Measurements from ENCODE around the gene ABCC8.

Gene ABCC8

DNA sequence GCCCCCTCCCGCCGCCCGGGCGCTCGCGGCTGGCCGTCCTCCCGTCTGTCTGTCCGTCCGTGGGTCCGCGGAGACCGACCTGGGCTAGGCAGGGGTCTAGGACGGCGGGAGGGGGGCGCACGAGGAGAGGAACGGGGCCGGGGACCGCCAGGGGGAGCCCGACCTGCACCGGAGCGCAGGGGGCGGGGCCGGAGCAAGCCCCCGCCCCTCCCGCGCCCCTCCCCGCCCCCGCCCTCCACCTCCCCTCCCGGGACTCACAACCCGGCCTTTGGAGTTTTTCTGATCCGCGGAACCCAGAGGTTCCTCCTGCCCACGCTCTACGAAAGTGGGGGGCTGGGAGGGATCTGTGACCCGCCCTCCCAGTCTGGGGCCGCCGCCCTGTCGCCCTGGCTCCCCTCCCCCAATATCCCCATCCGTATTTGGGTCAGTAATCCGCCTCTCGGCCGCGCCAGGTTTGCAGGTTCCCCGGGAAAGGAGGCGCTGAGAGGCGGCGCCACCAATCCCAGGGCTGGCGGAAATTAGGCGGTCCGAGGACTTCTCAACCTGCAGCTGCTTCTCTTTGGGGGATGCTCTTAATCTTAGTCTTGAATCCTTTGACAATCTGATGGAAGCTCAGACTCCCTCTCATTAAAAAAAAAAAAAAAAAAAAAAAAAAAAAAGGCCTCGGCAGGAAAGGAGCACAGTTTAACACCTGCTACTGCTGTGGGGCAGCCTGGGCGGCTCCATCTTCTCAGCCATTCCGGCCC lies 87.3 kb downstream of the ABCC8 start:
- H3K4me3 ChIP-seq (ENCODE audit: low read depth, low read length) = peak overlapping the region; percentile 54

DNA sequence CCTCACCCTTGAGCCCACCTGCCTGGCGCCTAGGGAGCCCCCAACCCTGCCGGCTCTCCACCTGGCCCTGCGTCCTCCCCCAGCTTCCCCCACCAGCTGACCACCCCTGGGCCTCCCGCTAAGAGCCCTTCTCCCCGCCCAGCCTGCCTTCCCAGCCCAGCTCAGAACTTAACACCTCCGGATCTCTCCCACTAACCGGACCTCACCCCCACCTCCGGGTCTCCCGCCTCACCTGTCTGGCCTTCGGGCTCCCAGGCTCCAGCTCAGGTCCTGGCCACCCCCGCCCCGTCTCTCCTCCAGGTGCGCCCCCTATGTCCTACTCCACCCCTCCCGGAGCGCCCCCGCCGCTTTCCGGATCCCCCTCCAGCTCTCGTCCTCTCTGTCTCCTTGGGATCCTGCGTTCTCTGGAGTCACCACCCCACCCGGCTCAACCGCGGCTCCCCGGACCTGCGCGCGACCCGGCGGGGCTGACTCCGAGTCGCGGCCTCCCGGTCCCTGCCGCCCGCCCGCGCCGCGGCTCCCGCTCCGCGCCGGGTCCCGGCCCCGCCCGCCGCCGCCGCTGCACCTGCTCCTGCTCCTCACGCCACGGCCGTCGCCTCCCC lies 87.9 kb downstream of the ABCC8 start, which contains the start of gene KCNJ11:
TSS of gene KCNJ11 (minus strand) at position 51 of the 602 bp plus-strand sequence. CDS start 568 bp downstream, outside the sequence.
- peak within 1 kb of the TSS; percentile 54 for H3K4me3 ChIP-seq (ENCODE audit: low read depth, low read length)

DNA sequence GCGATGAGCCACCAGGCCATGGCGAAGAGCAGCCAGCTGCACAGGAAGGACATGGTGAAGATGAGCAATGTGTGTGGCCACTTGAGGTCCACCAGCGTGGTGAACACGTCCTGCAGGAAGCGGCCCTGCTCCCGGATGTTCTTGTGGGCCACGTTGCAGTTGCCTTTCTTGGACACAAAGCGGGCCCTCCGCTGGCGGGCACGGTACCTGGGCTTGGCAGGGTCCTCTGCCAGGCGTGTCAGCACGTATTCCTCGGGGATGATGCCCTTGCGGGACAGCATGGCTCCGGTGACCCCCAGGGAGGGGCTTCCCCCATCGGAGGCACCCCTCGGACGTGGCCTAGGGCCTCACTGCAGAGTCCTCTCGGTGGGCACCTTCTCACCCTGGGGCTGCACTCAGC lies 88.8 kb downstream of the ABCC8 start:
- H3K4me3 ChIP-seq (ENCODE audit: low read depth, low read length) = no peak overlapping the region

DNA sequence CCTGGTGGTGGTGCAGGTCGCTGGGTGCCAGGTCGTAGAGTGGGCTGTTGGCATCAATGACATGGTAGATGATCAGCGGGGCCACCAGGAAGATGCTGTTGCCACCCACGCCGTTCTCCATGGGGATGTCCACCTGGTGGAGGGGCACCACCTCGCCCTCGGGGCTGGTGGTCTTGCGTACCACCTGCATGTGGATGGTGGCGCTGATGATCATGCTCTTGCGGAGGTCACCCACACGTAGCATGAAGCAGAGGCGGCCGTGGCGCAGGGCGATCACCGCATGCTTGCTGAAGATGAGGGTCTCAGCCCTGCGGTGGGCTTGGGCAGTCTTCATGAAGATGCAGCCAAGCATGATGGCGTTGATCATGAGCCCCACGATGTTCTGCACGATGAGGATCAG lies 89.4 kb downstream of the ABCC8 start:
- no peak overlapping the region for H3K4me3 ChIP-seq (ENCODE audit: low read depth, low read length)

DNA sequence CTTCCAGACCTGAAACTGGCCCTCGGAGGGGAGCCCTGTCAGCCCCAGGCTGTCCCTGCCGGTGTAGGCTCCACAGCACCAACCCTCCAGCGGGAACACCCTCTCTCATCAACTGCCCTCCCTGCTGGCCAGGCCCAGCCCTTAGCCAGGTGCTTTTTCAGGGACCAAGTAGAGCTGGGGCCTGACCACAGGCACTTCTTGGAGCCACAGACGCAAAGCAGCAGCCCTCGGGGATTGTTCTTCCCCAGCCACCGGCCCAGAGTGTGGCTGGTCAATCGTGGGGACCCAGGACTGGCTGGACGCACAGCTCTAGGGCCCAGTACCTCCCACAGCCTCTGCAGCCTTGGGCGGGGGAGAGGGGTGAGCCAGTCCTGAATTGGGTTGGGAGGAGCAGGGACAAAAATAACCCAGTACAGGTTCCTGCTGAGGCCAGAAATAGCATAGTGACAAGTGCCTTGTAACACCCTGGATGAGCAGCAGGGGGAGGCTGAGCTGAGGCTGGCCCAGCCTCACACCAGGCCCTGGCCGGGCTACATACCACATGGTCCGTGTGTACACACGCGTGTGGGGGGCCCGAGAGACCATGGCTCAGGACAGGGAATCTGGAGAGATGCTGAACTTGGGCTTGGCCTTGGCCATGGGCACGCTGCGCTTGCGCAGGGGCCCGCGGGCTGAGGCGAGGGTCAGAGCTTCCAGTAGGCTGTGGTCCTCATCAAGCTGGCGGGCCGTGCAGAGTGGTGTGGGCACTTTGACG lies 90.1 kb downstream of the ABCC8 start:
- H3K4me3 ChIP-seq (ENCODE audit: low read depth, low read length) = no peak overlapping the region

DNA sequence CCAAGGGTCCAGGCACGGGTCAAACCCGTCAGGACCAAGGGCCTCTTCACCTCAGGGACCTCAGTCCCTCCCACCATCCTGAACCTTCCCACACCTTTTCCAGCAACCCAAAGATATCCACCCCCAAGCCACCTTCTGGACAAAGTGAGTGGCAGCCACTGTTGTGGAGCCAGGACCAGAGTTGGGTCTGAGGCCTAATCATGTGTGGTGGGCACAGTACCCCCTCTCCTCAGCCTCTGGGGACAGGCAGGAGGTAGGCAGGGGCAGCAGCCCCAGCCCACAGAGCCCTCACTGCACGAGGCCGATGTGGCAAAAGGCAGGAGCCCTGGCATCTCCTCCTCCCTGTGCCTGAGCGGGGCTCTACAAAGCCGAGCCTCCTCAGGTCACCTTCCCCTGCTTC lies 90.7 kb downstream of the ABCC8 start:
- H3K4me3 ChIP-seq (ENCODE audit: low read depth, low read length) = no peak overlapping the region

DNA sequence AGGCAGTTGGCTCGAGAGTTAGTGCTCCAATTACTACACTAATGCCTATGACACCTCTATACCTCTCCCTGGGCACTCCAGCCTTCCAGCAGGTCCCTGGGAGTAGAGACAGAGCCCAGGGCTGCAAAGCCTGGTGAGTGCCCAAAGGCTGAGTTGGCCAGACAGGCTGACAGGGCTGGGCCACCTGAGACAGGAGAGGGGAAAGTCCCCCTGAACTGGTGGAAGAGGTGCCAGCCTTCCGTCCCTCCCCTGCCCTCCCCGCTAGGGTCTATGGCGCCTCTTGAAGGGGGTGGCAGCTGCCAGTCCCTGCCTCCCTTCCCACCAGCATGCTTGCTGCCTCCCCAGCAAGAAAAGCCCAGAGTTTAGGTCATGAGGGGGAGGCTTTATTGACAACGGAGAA lies 91.2 kb downstream of the ABCC8 start:
- no peak overlapping the region for H3K4me3 ChIP-seq (ENCODE audit: low read depth, low read length)

DNA sequence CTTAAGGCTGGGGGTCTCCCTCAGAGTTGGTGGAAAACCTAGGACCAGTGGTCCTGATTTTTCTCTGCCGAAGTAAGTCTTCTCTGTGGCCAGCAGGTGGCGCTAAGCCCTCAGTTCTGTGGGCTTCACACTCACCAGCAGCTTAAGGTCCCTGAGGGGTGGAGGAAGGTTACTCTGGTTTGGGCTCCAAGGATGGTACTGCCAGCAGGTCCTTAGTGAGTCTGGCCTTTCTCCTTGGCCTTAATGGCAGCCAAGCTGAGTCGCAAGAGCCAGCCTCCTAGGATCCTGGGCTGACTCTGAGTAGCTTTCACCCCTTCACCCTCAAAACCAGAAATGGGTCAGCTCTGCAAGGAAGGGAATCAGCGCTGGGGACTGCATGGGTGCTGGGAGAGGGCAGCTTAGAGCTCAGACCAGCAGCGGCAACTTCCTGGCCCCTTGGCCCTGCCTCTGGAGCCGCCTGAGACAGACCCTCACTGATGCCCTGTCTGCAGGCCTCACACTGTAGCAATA lies 92.6 kb downstream of the ABCC8 start:
- H3K4me3 ChIP-seq (ENCODE audit: low read depth, low read length) = no peak overlapping the region

DNA sequence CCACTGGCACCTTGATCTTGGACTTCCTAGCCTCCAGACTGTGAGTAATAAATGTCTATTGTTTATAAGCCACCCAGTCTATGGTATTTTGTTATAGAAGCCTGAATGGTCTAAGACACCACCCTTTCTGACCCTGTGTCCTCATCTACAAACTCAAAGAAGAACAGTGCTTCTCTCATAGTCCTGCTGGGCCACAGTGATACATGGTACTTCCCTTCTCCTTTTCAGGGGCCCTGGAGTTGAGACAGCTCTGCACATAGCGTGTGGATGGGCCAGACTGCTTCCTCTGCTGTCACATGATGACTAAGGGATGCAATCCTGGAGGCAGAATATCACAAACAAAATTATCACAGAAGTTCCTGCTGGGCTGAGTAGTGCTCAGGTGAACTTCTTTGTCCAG lies 93.2 kb downstream of the ABCC8 start:
- H3K4me3 ChIP-seq (ENCODE audit: low read depth, low read length) = no peak overlapping the region

DNA sequence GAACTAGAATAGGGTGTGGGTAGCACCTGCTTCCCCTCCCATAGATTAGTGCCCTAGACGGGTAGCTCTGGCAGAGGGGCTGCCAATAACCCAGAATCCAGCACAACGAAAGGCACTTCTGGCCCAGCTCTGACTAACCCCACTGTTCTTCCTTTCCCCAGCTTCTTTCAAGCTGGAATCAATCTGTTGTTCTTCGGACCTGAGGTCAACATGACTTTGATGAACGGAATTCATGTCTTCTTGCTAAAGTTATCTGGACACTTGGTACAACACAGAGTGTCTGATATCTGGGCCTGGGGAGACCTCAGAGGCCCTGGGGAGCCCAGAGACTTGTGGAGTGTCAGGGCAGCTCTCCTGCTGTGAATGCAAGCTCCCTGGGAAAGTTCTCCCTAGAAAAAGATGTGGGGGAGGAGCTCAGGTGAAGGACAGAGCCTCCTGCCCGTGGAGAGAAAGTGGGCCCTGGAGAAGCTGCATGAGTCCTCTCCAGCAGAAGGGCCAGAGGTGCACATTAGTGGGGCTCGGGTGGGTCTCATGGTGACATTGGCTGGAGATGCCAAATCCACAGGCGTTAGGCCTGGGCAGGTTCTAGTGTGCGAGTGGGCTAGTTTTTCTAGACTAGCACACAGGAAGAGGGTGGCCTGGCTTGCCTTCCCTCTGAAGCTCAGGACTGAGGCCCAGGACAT lies 94.5 kb downstream of the ABCC8 start:
- no peak overlapping the region for H3K4me3 ChIP-seq (ENCODE audit: low read depth, low read length)

DNA sequence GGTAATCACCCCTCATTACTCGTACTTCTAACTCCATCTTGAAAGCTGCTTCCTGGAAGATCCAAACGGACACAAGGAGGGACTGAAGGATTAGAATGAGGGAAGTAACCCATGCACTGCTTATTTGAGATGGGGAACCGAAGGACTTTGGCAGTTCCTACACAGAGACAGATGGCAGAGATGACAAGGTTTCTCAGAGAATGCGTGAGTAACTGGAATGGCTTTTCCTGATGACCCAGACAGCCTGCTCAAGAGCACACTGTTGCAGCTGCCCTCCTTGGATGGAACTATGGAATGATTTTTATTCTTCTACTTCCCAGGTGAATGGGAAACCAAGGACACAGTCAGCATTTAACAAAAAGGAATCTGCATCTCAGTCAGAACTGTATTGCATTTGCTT lies 95.5 kb downstream of the ABCC8 start:
- no peak overlapping the region for H3K4me3 ChIP-seq (ENCODE audit: low read depth, low read length)

DNA sequence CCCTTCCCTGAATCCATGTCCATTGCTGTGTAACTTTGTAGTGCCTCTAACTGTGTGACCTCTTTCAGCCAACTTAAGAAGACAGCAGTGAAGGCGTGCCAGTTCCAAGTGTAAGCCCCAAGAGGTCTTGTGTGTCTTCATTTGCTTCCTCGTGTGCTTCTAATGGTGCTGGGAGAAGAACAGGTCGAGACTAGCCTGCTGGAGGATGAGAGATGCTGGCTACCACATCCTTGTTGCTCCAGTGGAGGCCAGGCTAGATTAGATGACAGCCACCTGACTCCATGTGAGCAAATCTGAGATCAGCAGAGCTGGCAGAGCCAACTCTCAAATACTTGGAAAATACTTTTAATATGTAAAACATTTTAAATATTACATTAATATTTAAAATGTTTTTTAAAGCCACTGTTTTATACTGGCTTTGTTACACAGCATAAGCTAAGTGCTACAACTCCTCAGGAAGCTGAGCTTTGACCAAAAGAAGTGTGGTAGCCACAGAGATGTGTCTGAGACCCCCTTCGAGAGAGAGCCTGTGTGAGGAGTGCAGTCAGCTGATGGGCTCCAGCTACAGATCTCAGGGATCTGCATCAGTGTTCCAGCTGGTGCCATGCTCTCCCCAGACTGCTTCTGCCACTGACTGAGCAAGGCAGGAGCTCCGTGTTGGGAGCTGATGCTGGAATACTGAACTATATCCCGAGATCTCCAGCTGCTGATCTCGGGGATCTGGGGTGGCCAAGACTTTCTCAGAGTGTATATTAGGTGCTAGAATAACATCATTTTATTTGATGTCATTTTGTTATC lies 97.1 kb downstream of the ABCC8 start:
- H3K4me3 ChIP-seq (ENCODE audit: low read depth, low read length) = no peak overlapping the region

DNA sequence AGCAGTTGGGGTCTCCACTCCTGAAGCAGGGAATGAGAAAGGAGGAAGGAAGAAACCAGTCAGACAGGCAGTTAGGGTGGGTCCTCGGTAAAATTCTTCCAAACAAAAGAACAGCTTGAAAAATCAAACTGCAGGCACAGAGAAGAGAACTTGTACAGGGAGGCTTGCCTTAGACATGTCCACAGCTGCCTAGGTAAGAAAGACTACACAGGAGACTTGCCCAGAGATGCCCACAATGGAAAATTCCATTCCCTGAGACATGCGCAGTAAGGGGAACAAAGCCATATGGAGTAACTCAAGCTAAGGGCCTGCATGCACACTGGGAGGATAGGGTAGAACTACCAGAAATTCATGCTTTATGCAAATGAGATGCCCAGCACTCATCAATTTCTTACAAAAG lies 98.0 kb downstream of the ABCC8 start:
- no peak overlapping the region for H3K4me3 ChIP-seq (ENCODE audit: low read depth, low read length)

DNA sequence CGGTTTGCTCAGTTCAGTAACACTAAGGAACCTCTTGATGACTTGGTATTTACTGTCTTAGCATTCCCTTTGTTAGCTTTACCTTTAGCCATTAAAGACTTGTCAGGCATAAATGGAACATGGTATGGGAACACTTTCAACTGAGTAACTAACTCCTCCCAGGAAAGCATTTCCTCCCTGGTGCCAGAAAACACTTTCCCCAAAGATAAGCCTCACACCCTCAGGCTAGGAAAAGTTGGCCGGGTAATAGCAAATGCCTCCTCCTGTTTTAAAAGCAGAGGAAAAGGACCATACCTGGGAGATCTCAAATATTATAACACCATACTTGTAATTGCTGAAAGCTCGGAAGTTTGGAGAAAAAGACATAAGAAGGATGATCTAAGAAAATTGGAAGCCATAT lies 100.2 kb downstream of the ABCC8 start:
- no peak overlapping the region for H3K4me3 ChIP-seq (ENCODE audit: low read depth, low read length)

DNA sequence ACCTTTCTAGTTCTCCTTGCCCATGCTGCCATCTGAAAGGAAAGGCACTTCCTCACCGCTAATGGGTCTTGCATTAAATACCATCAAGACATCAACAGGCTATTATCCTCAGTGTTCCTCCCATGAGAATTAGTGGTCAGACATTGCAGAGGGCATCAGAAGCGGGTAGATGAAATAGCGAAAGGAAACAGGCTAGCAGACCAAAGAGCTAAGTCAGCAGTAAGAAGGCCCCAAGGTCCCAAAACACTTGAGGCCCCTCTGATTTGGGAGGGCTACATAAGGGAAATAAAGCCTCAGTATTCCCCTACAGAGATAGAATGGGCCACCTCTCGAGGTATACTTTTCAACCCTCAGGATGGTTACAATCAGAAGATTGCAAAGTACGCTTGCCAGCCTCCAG lies 101.1 kb downstream of the ABCC8 start:
- H3K4me3 ChIP-seq (ENCODE audit: low read depth, low read length) = no peak overlapping the region

DNA sequence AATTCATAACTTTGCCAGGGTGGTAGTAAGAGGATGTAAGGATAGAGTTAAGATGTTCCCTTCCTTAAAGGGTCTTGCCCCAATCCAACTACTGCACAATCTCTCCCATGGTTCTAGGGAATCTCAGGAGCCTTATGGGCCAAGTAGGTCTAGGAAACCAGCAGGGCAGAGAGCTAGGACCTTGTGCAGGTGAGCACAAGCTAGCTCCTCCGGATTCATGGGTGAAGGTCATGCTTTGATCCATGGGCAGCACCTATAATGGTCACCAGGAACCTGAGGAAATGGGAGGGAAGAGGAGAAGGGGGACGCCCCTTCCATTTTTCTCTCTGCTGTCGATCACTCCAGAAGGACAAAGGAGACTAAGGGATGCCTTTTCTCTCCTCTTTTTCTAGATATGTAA lies 105.0 kb downstream of the ABCC8 start:
- H3K4me3 ChIP-seq (ENCODE audit: low read depth, low read length) = no peak overlapping the region

DNA sequence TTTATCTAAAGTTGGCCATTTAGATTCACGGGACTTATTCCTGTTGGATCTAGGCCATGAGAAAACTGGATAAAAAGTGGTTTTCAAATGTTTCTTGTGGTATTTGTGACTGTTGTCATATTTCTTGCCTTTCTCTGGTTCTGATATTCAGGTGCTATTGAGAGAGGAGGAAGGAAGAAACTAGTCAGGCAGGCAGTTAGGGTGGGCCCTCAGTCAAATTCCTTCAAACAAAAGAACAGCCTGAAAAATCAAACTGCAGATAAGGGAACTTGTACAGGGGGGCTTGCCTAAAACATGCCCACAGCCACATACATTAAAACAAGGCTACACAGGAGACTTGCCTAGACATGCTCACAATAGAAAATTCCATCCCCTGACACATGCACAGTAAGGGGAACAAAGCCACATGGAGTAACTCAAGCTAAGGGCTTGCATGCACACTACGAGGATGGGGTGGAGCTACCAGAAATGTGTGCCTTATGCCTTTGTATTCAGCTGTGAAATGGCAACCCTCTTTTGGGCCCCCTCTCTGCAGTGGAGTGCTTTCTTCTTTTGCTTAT lies 106.9 kb downstream of the ABCC8 start:
- H3K4me3 ChIP-seq (ENCODE audit: low read depth, low read length) = no peak overlapping the region

DNA sequence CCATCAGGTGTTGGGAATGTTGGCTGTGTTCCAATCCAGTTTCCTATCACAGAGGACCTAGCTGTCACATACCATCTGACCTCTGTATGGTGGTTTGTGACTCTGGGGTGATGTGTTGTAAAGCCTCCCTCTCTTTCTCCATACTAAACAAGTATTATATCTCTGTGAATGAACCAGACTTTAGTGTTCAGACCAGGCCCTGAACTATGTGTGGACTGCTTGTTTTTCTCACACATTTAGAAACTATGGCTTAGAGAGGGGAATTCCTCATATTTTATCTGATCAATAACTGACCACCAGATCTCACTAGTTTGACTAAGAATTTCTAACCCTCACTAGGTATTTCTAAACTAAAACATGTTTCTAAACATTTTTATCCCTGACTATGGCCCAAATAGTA lies 107.6 kb downstream of the ABCC8 start:
- no peak overlapping the region for H3K4me3 ChIP-seq (ENCODE audit: low read depth, low read length)

DNA sequence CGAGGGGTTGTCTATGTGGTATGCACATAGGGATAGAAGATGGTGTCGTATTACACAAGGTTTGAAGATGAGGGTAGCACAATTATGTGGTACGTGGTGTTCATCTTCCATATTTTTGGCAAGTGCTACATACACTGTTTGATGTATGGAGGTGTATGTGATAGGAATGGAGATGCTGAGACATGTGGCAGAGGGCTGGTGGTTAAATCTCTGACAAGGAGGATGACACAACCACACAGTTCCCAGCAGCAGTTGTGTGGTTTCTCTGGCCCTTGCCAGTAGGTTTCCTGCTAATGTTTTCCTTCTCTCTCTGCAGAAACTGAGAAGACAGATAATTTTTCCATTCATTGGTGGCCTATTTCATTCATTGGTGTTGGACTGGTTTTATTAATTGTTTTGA lies 108.1 kb downstream of the ABCC8 start:
- no peak overlapping the region for H3K4me3 ChIP-seq (ENCODE audit: low read depth, low read length)

DNA sequence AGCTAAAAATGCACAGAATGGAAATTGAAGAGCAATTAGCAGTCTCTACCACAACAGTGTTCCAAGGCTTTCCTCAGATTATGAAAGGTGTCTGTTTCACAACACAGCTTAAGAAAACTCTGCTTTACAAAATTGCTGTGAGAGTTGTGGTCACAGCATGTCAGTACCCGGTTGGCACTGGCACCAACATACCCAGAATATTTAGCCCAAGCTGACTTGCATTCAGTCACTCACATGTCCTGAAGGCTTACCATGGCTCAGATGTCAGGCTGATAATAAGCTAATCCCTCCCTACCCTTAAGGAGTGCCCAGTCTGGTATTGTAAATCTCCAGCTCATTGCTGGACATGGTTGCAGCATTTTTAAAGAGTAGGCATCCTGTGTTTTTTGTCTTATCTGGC lies 110.2 kb downstream of the ABCC8 start:
- no peak overlapping the region for H3K4me3 ChIP-seq (ENCODE audit: low read depth, low read length)
